Stimulated activated CD8-positive, alpha-beta memory T cell treated with anti-CD3 and anti-CD28 coated beads, Interleukin-12 subunit alpha, Interleukin-12 subunit beta, amount 100 ng/mL, for 24 hours (primary cell): ENCODE results near the gene MATN1.
A peak's percentile ranks its signal among the peaks of the same experiment; 100 is the strongest.

Experiments used
- DNase-seq: peaks from one replicate; pipeline ENCODE4 v3.0.0-alpha.2; 2020; ENCODE audit errors: extremely low read depth

MATN1 gene

GRCh38 chr1:30758121-30758688 is 34.8 kb upstream of the MATN1 start:
- no peak for DNase-seq

DNA sequence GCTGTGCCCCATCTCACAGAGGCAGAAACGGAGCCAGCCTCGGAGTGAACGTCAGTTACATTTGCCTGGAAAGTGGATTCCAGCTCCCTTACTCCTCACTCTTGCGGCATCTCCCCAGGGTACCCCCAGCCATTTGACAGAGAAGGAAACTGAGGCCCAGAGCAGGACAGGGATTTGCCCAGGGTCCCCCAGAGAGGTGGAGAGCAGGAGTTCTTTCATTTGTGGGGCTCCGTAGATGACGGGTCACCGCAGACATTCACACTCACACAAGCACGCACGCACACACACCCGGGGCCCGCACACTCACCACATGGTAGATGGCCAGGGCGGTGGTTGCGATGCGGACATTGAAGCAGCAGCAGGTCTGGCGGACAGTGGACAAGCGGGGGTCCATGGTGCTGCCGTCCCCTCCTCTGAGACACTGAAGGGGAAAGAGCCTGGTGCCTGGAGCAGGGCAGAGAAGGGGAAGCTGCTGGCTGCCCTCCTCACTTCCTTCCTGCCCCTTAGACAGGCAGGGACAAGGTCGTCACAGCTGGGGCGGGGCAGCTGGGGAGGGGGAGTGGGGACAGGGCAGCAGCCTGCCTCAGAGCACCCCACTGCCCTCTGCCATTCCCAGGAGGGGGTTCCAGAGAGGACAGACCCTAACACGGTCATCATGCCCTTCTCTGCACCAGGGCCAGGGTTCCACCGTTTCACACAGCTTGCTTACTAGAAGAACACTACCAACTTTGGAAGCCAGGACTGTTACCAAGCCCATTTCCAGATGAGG is 34.2 kb upstream of the MATN1 start, which contains the start of gene LAPTM5:
LAPTM5 (minus strand) TSS at position 423 of the 769 bp plus-strand sequence; CDS start at position 394, 29 bp downstream.
- DNase-seq = no peak

DNA sequence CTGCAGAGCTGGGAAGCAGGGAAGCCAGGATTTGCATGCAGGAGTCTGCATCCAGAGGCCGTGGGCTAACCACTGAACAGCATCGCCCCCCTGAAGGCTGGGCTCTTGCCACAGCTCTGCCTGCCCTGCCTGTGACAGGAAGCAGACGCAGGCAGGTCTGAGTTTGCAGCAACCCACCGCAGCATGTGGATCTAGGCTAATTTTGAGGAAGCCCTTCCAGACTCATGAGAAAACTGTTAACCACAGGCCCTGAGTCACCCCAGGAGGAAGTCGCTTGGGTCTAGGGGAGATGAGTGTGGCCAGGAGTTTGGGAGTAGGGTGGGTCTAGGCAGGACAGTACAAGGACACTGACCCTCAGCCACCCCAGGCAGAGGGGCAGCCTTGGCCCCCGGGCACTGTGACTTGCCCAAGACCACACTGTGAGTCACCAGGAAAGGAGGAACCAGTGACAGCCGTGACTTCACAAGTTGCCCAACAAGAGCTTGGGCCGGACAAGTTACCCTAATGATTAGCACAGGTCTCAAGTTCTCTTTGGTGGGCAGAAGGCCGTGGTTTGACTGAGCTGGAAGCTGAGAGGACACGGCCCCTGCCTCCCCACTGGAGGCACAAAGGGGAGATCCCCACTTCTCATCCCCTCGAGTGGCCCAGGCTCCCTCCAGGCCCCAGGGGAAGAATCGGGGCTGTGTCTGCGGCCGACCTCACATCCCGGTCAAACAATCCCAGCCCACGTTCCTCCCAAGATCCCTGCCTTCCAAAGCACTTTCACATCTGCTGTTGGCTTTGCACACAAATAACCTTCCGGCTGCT is 33.4 kb upstream of the MATN1 start:
- peak; percentile 31 for DNase-seq

- DNase-seq = no peak
Observed at GRCh38 chr1:30756206-30756544, 32.8 kb upstream of the MATN1 start.

DNA sequence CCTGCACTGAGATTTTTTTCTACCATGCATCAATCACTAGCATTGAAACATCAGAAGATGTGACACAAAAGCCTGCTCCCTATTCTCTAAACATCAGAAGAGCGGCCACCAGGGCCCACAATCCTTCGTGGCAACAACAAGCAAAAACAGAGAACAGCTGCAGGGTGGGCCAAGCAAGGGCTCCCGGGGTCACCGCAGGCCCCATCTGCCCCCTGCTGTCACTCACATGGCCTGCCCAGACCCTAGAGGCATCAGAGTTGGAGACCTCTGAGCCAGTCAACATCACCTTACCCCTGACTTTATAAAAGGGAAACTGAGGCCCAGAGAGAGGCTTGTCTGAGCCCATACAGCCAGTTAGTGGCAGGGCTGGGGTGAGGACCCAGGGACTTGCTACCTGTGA is 32.4 kb upstream of the MATN1 start:
- DNase-seq = no peak

GRCh38 chr1:30755334-30755733 is 31.9 kb upstream of the MATN1 start:
- no peak for DNase-seq

- no peak for DNase-seq
Observed at GRCh38 chr1:30754684-30755171, 31.3 kb upstream of the MATN1 start.

DNA sequence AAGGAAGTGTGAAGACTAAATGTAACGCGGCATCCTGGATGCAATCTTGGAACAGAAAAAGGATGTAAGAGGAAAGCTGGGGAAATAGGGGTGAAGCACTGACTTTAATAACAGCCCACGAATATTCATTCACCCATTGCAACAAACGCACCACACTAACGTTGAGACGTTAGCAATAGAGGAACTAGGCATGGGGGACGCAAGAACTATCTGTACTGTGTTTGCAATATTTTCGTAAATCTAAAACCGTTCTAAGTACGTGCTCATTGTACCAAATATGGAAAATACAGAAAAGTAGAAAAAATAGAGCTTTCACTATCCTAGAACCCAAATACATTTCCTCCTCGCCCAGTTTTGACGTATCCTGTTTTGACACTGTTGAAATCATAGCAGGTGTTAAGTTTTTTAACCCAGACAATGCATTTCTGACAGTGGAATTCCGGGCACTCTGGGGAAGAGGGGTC is 30.3 kb upstream of the MATN1 start:
- no peak for DNase-seq

GRCh38 chr1:30753118-30753517 is 29.7 kb upstream of the MATN1 start:
- no peak for DNase-seq

DNA sequence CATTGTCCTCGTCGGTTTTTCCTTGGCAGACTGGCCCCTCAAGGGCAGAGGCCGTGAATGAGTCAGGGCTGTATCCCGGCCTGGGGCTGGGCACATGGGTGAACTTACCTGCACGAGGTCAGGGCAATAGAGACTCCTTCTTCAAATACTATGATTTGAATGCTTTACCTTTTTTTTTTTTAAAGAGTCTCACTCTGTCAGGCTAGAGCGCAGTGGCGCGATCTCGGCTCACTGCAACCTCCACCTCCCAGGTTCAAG is 29.2 kb upstream of the MATN1 start:
- no peak for DNase-seq

GRCh38 chr1:30751830-30752650 is 28.7 kb upstream of the MATN1 start:
- no peak for DNase-seq

DNA sequence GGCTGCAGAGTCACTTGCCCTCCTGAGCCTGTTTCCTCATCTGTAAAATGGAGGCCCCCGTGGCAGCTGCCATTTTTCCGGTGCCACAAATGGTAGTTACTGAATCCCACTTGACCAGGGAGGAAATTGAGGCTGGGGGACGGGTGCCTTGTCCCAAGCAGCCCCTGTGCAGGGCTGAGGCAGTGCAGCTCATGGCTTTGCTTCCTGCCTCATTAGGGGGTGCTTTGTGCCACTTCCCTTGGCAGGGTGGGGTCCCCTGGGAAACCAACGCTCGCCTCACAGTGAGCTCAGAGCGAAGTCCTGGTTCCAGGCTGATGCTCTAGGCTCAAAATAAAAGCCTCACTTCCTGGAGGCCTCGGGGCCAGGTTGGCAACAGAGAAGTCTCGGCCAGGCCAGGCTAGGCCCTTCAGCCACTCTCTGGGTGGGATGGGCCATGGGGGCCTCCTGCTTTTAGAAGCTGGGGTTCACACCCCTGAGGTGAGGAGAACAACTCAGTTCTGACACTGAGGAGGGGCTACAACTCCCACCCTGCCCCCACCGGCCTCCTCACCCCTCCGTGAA is 27.4 kb upstream of the MATN1 start:
- no peak for DNase-seq

- no peak for DNase-seq
Observed at GRCh38 chr1:30749691-30750583, 26.6 kb upstream of the MATN1 start.

DNA sequence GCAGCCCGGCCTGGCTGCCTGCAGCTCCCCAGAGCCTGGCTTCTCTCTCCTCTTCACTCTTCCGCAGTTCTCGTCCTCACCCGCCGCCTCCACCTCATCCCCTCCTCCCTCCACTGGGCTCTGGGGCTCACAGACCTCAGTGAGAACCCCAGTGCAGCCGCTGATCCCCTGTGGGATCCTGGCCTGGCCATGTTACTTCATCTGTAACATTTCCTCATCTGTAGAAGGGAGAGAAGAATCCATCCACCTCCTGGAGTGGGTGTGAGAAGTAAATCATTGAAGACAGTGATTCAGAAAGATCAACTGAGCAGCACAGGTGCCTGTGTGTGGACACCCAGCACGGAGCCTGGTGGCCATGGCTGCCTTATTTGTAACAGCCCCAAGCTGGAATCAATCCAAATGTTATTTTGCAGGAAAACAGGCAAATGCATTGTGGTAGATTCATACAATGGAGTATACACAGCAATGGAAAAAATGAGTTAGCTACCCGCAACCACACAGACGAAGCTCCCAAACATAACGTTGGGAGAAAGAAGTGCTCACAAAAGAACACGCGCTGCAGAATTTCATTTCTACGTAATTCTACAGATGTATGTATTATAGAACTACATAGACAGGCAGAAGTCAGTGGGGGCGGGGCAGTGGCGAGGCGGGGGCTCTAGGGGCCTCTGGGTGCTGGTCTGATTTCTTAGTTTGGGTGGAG is 25.5 kb upstream of the MATN1 start:
- DNase-seq = no peak

- no peak for DNase-seq
Observed at GRCh38 chr1:30748098-30748698, 24.8 kb upstream of the MATN1 start.

GRCh38 chr1:30747033-30748008 is 23.9 kb upstream of the MATN1 start:
- no peak for DNase-seq

DNA sequence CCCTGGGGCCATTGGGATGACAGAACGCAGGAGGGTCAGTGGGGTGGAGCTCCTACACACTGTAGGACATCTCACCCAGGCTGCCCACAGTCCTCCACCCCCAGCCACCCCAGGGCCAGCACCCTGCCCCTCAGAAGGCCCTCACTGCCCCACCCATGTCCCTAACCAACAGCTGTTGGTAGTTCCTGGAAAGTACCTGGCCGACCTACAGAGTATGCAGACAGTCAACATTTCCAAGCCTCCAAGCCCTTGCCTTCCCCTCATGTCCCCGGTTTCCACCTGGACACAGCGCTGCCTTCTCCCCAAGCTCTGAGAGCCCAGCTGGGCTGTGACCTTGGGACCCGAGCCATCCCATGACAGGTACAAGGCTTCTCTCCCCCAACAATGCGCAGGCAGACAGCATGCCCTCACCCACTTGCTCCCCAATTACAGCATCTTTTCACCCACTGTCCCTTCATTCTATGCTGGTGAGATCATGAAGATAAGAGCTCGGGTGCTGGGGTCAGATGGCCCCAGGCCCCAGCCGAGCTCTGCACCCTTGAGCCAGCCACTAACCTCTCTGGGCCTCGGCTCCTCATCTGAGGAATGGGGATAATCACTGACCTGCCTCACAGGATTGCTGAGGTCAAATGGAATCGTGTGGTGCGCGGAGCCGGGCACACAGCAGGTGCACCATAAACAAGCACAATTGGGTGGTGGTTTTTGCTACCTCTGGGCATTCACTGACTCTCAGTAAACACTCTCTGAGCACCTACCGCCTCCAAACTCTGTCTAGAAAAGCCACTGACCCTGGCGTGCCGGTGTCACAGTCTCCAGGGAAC is 23.0 kb upstream of the MATN1 start:
- no peak for DNase-seq

DNA sequence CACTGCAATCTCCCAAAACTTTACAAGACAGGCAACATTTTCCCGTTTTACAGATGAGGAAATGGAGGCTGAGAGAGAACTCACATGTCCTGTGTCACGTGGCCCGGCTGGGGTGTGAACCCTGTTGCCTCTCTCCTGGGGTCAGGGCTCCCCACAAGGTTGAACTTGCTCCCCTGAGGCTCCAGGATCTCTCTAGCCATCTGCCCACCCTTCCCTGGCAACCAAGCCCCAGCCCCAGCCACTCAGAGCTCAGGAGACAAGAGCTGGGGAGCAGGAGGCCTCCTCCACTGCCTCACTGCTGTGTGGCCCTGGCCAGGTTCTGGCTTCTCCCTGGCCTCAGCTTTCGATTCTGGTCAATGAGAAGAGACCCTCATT is 22.4 kb upstream of the MATN1 start:
- DNase-seq = no peak
